ENCODE data around the gene IFNA5. TPM values are rescaled to one million over a fixed set of nuclear protein-coding genes. Genes with fewer than 3 reads are reported as not detected.

IFNA5 gene
- polyA plus RNA-seq, 3 donors = not detected

- Histone ChIP-seq H3K4me2 (replicated peaks; ENCODE audit: extremely low read depth, low read length, poor library complexity, severe bottlenecking) (no peak overlapping the region), H3K27me3 (ENCODE audit: control insufficient read depth in 2 of 2, insufficient read depth in 2 of 2, low read length in 2 of 2) (no peaks in the 10 kb centered on the region), H3K4me1 (ENCODE audit: control insufficient read depth in 1 of 2, insufficient read depth in 2 of 2, low read length in 2 of 2) (peaks cover 9% of the 10 kb centered on the region in 2 donors), H3K9ac (ENCODE audit: insufficient read depth, low read length, poor library complexity, severe bottlenecking) (no peak overlapping the region), H2AFZ (ENCODE audit: insufficient read depth, low read depth, low read length, poor library complexity, severe bottlenecking) (no peak overlapping the region), H3K4me3 (replicated peaks in 1 of 3; ENCODE audit: low read depth in 2 of 3, low read length in 3 of 3) (no peak overlapping the region), H3K36me3 (replicated peaks in 1 of 2; ENCODE audit: control insufficient read depth in 1 of 2, insufficient read depth in 2 of 2, low read length in 2 of 2) (no peaks in the 10 kb centered on the region), H3K27ac (ENCODE audit: low read depth in 1 of 2, low read length in 2 of 2) (no peak overlapping the region), H3K79me2 (ENCODE audit: insufficient read depth, low read length) (no peaks in the 10 kb centered on the region), H3K9me3 (replicated peaks in 1 of 2; ENCODE audit: control insufficient read depth in 1 of 2, insufficient read depth in 1 of 2, low read length in 2 of 2) (no peaks in the 10 kb centered on the region), H4K20me1 (ENCODE audit: insufficient read depth, low read length) (no peaks in the 10 kb centered on the region)
- H3K27ac Mint-ChIP-seq = no peak overlapping the region
- WGBS (ENCODE audit: insufficient coverage) = no CpG with 5 or more reads among the region's 1 CpG
- peaks cover 0 to 11% (median 4%) of the 10 kb centered on the region in 3 donors for H3K27me3 Mint-ChIP-seq (ENCODE audit: low read depth in 3 of 3)
- no peak overlapping the region for H3K4me3 Mint-ChIP-seq
- H3K9me3 Mint-ChIP-seq = peaks cover 0 to 2% (median 0%) of the 10 kb centered on the region in 7 donors
- TF ChIP-seq, protein P1, sequence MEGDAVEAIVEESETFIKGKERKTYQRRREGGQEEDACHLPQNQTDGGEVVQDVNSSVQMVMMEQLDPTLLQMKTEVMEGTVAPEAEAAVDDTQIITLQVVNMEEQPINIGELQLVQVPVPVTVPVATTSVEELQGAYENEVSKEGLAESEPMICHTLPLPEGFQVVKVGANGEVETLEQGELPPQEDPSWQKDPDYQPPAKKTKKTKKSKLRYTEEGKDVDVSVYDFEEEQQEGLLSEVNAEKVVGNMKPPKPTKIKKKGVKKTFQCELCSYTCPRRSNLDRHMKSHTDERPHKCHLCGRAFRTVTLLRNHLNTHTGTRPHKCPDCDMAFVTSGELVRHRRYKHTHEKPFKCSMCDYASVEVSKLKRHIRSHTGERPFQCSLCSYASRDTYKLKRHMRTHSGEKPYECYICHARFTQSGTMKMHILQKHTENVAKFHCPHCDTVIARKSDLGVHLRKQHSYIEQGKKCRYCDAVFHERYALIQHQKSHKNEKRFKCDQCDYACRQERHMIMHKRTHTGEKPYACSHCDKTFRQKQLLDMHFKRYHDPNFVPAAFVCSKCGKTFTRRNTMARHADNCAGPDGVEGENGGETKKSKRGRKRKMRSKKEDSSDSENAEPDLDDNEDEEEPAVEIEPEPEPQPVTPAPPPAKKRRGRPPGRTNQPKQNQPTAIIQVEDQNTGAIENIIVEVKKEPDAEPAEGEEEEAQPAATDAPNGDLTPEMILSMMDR (IDR thresholded peaks at IDR 0.05) = no peak
- peaks cover 11% of the 10 kb centered on the region for H3K4me1 Mint-ChIP-seq
- no peaks in the 10 kb centered on the region for H3K36me3 Mint-ChIP-seq
- no peak for DNase-seq
- intact Hi-C loops (cut with micrococcal nuclease) = no loop called here
Measured at GRCh38 chr9:21265421-21266189, 39.5 kb downstream of the IFNA5 start.

DNA sequence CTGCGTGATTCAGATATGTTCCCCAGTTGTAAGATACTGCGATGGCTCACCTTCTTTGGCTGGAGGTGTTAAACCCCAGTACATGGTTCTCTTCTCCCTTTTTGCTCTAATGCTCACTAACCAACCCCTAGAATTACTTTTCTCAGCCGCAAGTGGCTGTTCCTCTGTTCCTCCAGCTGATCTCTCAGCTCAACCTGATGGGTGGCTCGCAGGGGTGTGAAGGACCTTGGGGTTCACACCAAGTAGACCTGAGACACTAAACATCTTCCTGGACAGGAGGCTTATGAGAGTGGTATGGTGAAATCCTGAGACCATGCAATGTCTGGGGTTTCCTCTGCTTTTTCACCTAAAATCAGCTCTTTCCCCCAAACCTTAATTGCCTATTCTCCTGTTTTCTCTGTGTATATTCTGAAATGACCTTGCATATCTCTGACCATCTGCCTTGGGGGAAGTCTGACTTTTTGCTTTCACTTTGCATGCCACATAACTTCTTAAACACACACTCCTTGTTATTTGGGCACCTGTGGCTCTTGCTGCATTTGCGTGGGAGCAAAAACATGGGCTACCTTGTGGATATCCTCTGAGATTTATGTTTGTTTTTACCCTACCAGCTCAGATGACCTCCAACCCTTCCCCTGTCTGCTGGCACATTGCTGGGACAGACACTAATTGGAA, 49.4 kb downstream of the IFNA5 start:
- H3K4me2 ChIP-seq (replicated peaks; ENCODE audit: extremely low read depth, low read length, poor library complexity, severe bottlenecking) = no peak overlapping the region
- H4K20me1 ChIP-seq (ENCODE audit: insufficient read depth, low read length) = no peaks in the 10 kb centered on the region
- Mint-ChIP-seq H3K36me3 (no peaks in the 10 kb centered on the region), H3K27ac (no peak overlapping the region), H3K4me1 (peaks cover 34% of the 10 kb centered on the region), H3K4me3 (peak overlapping the region; percentile 11 to 28), H3K9me3 (peaks cover 0 to 5% (median under 1%) of the 10 kb centered on the region in 7 donors), H3K27me3 (ENCODE audit: low read depth in 3 of 3) (peaks cover 3 to 13% (median 8%) of the 10 kb centered on the region in 3 donors)
- intact Hi-C loops (cut with micrococcal nuclease) = loop anchor here in 1 of 2 donors (10.0 kb wide), 2 partner anchors 69 to 199 kb away; no protein-coding TSS in a partner anchor
- no peak overlapping the region for H3K27ac ChIP-seq (ENCODE audit: low read depth in 1 of 2, low read length in 2 of 2)
- no peaks in the 10 kb centered on the region for H3K9me3 ChIP-seq (replicated peaks in 1 of 2; ENCODE audit: control insufficient read depth in 1 of 2, insufficient read depth in 1 of 2, low read length in 2 of 2)
- no peak overlapping the region for H2AFZ ChIP-seq (ENCODE audit: insufficient read depth, low read depth, low read length, poor library complexity, severe bottlenecking)
- H3K27me3 ChIP-seq (ENCODE audit: control insufficient read depth in 2 of 2, insufficient read depth in 2 of 2, low read length in 2 of 2) = peaks cover under 1 to 3% of the 10 kb centered on the region in 2 donors
- no peak overlapping the region for H3K4me3 ChIP-seq (replicated peaks in 1 of 3; ENCODE audit: low read depth in 2 of 3, low read length in 3 of 3)
- H3K79me2 ChIP-seq (ENCODE audit: insufficient read depth, low read length) = no peaks in the 10 kb centered on the region
- DNase-seq = no peak
- WGBS (ENCODE audit: insufficient coverage) = 61% methylated on average over 3 of the region's 5 CpGs
- TF ChIP-seq, protein P1 (IDR thresholded peaks at IDR 0.05) = no peak
- peaks cover 22 to 23% of the 10 kb centered on the region in 2 donors for H3K4me1 ChIP-seq (ENCODE audit: control insufficient read depth in 1 of 2, insufficient read depth in 2 of 2, low read length in 2 of 2)
- no peak overlapping the region for H3K9ac ChIP-seq (ENCODE audit: insufficient read depth, low read length, poor library complexity, severe bottlenecking)
- no peaks in the 10 kb centered on the region for H3K36me3 ChIP-seq (replicated peaks in 1 of 2; ENCODE audit: control insufficient read depth in 1 of 2, insufficient read depth in 2 of 2, low read length in 2 of 2)

Other genes with a start within 250 kb of the IFNA5 start
- gene IFNB1, start 227.4 kb downstream of the IFNA5 start, polyA plus RNA-seq = not detected
- not detected for gene IFNW1, start 163.5 kb downstream of the IFNA5 start, polyA plus RNA-seq
- not detected for gene IFNA21, start 138.7 kb downstream of the IFNA5 start, polyA plus RNA-seq
- gene IFNA4, start 117.7 kb downstream of the IFNA5 start, polyA plus RNA-seq = not detected
- not detected for gene IFNA7, start 103.1 kb downstream of the IFNA5 start, polyA plus RNA-seq
- not detected for gene IFNA10, start 98.2 kb downstream of the IFNA5 start, polyA plus RNA-seq
- not detected for gene IFNA16, start 88.0 kb downstream of the IFNA5 start, polyA plus RNA-seq
- gene IFNA17, start 77.1 kb downstream of the IFNA5 start, polyA plus RNA-seq = not detected
- gene IFNA14, start 65.3 kb downstream of the IFNA5 start, polyA plus RNA-seq = not detected
- gene KLHL9, start 30.1 kb upstream of the IFNA5 start, polyA plus RNA-seq = 1 to 10 TPM; 2.8 to 9.0 (median 7.7) TPM
- not detected for gene IFNA6, start 45.6 kb upstream of the IFNA5 start, polyA plus RNA-seq
- not detected for gene IFNA13, start 62.7 kb upstream of the IFNA5 start, polyA plus RNA-seq
- not detected for gene IFNA2, start 80.1 kb upstream of the IFNA5 start, polyA plus RNA-seq
- not detected for gene IFNA8, start 103.8 kb upstream of the IFNA5 start, polyA plus RNA-seq
- gene IFNA1, start 135.1 kb upstream of the IFNA5 start, polyA plus RNA-seq = not detected
- not detected for gene IFNE, start 177.0 kb upstream of the IFNA5 start, polyA plus RNA-seq

Data from CD14-positive monocyte (primary cell).